ENCODE results near the gene ARVCF.

The ARVCF gene

DNA sequence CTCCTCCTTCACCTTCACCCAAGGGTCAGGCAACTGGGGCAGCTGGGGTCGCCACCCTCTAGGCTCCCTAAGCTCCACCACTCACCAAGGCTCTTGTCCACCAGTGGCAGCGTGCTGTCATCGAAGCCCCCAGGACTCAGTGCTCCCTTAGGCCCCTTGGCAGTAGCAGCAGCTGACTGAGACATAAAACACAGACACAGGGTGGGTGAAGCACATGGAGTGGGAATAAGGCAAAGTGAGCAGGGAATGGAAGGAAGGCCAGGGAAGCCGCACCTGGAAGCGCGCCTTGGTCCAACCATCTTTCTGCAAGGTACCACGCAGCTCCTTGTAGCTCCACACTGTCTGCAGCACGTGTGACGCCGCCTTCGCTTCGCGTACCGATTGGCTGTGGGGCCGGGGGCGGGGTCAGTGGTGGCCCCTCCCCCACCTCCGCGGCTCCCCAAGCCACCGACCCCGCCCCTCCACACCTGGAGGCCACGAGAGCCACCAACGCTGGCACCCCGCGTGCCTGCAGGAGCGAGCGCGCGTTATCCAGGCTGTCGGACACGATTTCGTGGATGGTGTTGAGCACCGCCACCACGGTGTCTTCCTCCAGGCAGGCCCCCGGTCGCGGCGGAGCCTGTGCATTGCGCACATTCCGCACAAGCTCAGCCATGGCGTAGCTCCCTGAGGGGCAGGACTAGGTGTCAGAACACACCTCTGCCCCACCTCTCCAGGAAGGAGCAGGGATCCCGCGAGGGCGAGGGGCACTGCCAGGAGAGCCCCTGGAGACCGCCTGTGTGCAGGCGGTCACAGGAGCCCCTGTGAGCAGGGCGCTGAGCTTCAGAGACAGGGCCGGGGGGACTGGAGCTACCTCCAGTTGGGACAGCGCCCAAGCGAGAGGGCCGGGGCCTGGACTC is 43.7 kb downstream of the ARVCF start:
- Histone ChIP-seq H3K4me1 (ENCODE audit: control insufficient read depth in 2 of 2, insufficient read depth in 2 of 2, low read length in 2 of 2) (peaks cover 0 to 3% of the 10 kb centered on the region in 2 donors), H3K27me3 (ENCODE audit: control insufficient read depth in 2 of 2, insufficient read depth in 2 of 2, low read length in 2 of 2) (no peaks in the 10 kb centered on the region), H3K36me3 (ENCODE audit: control insufficient read depth in 2 of 2, insufficient read depth in 2 of 2, low read length in 2 of 2) (peaks cover 5 to 9% of the 10 kb centered on the region in 2 donors), H3K4me3 (ENCODE audit: low read length in 2 of 2) (no peak overlapping the region), H3K9me3 (ENCODE audit: control insufficient read depth in 2 of 2, low read length in 2 of 2) (no peaks in the 10 kb centered on the region), H3K9ac (ENCODE audit: low read depth in 1 of 2, low read length in 2 of 2) (no peak overlapping the region), H3K27ac (ENCODE audit: low read depth in 2 of 2, low read length in 2 of 2) (no peak overlapping the region)

DNA sequence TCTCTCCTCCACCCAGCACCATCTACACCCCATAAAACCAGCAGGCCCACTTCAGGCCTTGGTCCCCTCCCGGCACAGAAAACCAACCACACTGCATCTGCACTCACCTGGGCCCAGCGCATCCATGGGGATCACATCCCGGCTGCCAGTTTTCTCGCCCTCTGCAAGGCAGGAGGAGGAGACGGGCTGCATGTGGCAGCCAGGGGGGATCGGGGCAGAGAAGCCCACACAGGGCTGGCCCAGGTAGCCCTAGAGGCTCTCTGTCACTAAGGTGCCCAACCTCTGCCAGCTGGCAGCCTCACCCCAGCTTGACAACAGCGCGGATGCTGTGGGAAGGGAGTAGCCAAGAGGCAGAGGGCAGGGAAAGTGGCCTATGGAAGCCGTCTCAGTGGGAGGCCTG is 44.4 kb downstream of the ARVCF start:
- H3K9ac ChIP-seq (ENCODE audit: low read depth in 1 of 2, low read length in 2 of 2): no peak overlapping the region

DNA sequence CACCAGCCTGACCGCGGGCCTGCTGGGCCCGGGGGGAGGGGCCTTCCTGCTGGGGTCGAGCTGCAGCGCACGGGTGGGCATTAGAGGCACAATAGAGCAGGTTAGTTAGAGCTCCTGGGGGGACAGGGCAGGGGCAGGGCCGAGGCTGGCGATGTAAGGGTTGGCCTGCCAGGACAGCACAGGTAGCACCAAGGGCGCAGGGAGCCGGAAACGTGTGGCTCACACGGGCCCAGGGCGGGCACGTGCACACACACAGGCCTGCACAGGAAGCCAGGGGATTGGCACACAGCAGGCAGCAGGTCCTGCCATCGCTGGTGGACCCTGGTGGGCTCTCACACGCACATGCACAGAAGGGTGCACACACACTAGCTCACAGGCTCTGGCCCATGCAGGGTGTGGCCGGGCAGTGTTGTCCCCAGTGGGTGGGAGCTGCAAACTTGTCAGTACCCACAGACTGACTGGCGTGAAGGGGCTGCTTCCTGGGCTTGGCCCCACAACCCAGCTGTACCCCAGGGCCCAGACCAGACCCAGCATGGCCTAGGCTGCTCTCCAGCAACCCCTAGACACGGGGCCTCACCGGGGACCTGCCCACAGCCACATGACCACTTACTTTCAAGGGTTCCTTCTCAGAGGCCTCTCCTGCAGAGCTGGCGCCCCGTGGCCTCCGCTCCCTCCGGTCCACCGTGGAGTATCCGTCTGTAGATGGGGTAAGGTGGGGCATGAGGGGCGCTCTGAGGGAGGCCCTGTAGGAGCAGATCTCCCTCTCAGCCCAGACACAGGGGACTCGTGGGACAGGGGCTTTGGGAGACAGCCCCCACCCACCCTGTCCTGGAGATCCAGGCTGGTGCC is 45.1 kb downstream of the ARVCF start:
- H3K27me3 ChIP-seq (ENCODE audit: control insufficient read depth in 2 of 2, insufficient read depth in 2 of 2, low read length in 2 of 2): no peaks in the 10 kb centered on the region
- no peak overlapping the region for H3K9ac ChIP-seq (ENCODE audit: low read depth in 1 of 2, low read length in 2 of 2)
- no peak overlapping the region for H3K4me3 ChIP-seq (ENCODE audit: low read length in 2 of 2)
- no peak overlapping the region for H3K27ac ChIP-seq (ENCODE audit: low read depth in 2 of 2, low read length in 2 of 2)
- peaks cover 0 to 3% of the 10 kb centered on the region in 2 donors for H3K4me1 ChIP-seq (ENCODE audit: control insufficient read depth in 2 of 2, insufficient read depth in 2 of 2, low read length in 2 of 2)
- peaks cover 9 to 11% of the 10 kb centered on the region in 2 donors for H3K36me3 ChIP-seq (ENCODE audit: control insufficient read depth in 2 of 2, insufficient read depth in 2 of 2, low read length in 2 of 2)
- H3K9me3 ChIP-seq (ENCODE audit: control insufficient read depth in 2 of 2, low read length in 2 of 2): no peaks in the 10 kb centered on the region

More for the DNA sequence above, 44.4 kb downstream of the ARVCF start:
- Histone ChIP-seq H3K9me3 (ENCODE audit: control insufficient read depth in 2 of 2, low read length in 2 of 2) (no peaks in the 10 kb centered on the region), H3K27me3 (ENCODE audit: control insufficient read depth in 2 of 2, insufficient read depth in 2 of 2, low read length in 2 of 2) (no peaks in the 10 kb centered on the region), H3K4me3 (ENCODE audit: low read length in 2 of 2) (no peak overlapping the region), H3K4me1 (ENCODE audit: control insufficient read depth in 2 of 2, insufficient read depth in 2 of 2, low read length in 2 of 2) (peaks cover 0 to 3% of the 10 kb centered on the region in 2 donors), H3K27ac (ENCODE audit: low read depth in 2 of 2, low read length in 2 of 2) (no peak overlapping the region), H3K36me3 (ENCODE audit: control insufficient read depth in 2 of 2, insufficient read depth in 2 of 2, low read length in 2 of 2) (peaks cover 8 to 9% of the 10 kb centered on the region in 2 donors)

- Histone ChIP-seq H3K4me3 (ENCODE audit: low read length in 2 of 2) (no peak overlapping the region), H3K27ac (ENCODE audit: low read depth in 2 of 2, low read length in 2 of 2) (no peak overlapping the region), H3K27me3 (ENCODE audit: control insufficient read depth in 2 of 2, insufficient read depth in 2 of 2, low read length in 2 of 2) (no peaks in the 10 kb centered on the region), H3K36me3 (ENCODE audit: control insufficient read depth in 2 of 2, insufficient read depth in 2 of 2, low read length in 2 of 2) (peaks cover 9 to 11% of the 10 kb centered on the region in 2 donors), H3K9ac (ENCODE audit: low read depth in 1 of 2, low read length in 2 of 2) (no peak overlapping the region), H3K4me1 (ENCODE audit: control insufficient read depth in 2 of 2, insufficient read depth in 2 of 2, low read length in 2 of 2) (peaks cover 0 to 3% of the 10 kb centered on the region in 2 donors), H3K9me3 (ENCODE audit: control insufficient read depth in 2 of 2, low read length in 2 of 2) (no peaks in the 10 kb centered on the region)
Measured at GRCh38 chr22:19970479-19971275, 45.9 kb downstream of the ARVCF start.

- Histone ChIP-seq H3K9ac (ENCODE audit: low read depth in 1 of 2, low read length in 2 of 2) (no peak overlapping the region), H3K4me1 (ENCODE audit: control insufficient read depth in 2 of 2, insufficient read depth in 2 of 2, low read length in 2 of 2) (peaks cover 0 to 3% of the 10 kb centered on the region in 2 donors), H3K9me3 (ENCODE audit: control insufficient read depth in 2 of 2, low read length in 2 of 2) (no peaks in the 10 kb centered on the region), H3K27ac (ENCODE audit: low read depth in 2 of 2, low read length in 2 of 2) (no peak overlapping the region), H3K4me3 (ENCODE audit: low read length in 2 of 2) (no peak overlapping the region), H3K36me3 (ENCODE audit: control insufficient read depth in 2 of 2, insufficient read depth in 2 of 2, low read length in 2 of 2) (peaks cover 9 to 12% of the 10 kb centered on the region in 2 donors), H3K27me3 (ENCODE audit: control insufficient read depth in 2 of 2, insufficient read depth in 2 of 2, low read length in 2 of 2) (no peaks in the 10 kb centered on the region)
Measured at GRCh38 chr22:19970031-19970478, 46.6 kb downstream of the ARVCF start.

GRCh38 chr22:19969141-19969928 is 47.3 kb downstream of the ARVCF start:
- Histone ChIP-seq H3K9me3 (ENCODE audit: control insufficient read depth in 2 of 2, low read length in 2 of 2) (no peaks in the 10 kb centered on the region), H3K36me3 (ENCODE audit: control insufficient read depth in 2 of 2, insufficient read depth in 2 of 2, low read length in 2 of 2) (peaks cover 14 to 15% of the 10 kb centered on the region in 2 donors), H3K4me3 (ENCODE audit: low read length in 2 of 2) (no peak overlapping the region), H3K9ac (ENCODE audit: low read depth in 1 of 2, low read length in 2 of 2) (no peak overlapping the region), H3K27ac (ENCODE audit: low read depth in 2 of 2, low read length in 2 of 2) (no peak overlapping the region), H3K27me3 (ENCODE audit: control insufficient read depth in 2 of 2, insufficient read depth in 2 of 2, low read length in 2 of 2) (no peaks in the 10 kb centered on the region), H3K4me1 (ENCODE audit: control insufficient read depth in 2 of 2, insufficient read depth in 2 of 2, low read length in 2 of 2) (peaks cover 0 to 3% of the 10 kb centered on the region in 2 donors)

DNA sequence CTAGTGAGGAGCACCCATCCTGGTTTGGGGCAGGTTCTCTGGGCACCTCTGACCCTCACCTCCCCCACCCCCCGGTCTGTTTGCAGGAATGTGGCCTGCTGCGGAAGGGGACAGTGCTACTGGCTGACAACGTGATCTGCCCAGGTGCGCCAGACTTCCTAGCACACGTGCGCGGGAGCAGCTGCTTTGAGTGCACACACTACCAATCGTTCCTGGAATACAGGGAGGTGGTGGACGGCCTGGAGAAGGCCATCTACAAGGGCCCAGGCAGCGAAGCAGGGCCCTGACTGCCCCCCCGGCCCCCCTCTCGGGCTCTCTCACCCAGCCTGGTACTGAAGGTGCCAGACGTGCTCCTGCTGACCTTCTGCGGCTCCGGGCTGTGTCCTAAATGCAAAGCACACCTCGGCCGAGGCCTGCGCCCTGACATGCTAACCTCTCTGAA is 48.2 kb downstream of the ARVCF start:
- no peak overlapping the region for H3K4me3 ChIP-seq (ENCODE audit: low read length in 2 of 2)
- peaks cover 5 to 10% of the 10 kb centered on the region in 2 donors for H3K4me1 ChIP-seq (ENCODE audit: control insufficient read depth in 2 of 2, insufficient read depth in 2 of 2, low read length in 2 of 2)
- H3K9ac ChIP-seq (ENCODE audit: low read depth in 1 of 2, low read length in 2 of 2): no peak overlapping the region
- no peaks in the 10 kb centered on the region for H3K27me3 ChIP-seq (ENCODE audit: control insufficient read depth in 2 of 2, insufficient read depth in 2 of 2, low read length in 2 of 2)
- peaks cover 14 to 21% of the 10 kb centered on the region in 2 donors for H3K36me3 ChIP-seq (ENCODE audit: control insufficient read depth in 2 of 2, insufficient read depth in 2 of 2, low read length in 2 of 2)
- H3K9me3 ChIP-seq (ENCODE audit: control insufficient read depth in 2 of 2, low read length in 2 of 2): no peaks in the 10 kb centered on the region
- H3K27ac ChIP-seq (ENCODE audit: low read depth in 2 of 2, low read length in 2 of 2): no peak overlapping the region

- Histone ChIP-seq H3K36me3 (ENCODE audit: control insufficient read depth in 2 of 2, insufficient read depth in 2 of 2, low read length in 2 of 2) (peaks cover 14 to 21% of the 10 kb centered on the region in 2 donors), H3K4me3 (ENCODE audit: low read length in 2 of 2) (no peak overlapping the region), H3K27me3 (ENCODE audit: control insufficient read depth in 2 of 2, insufficient read depth in 2 of 2, low read length in 2 of 2) (no peaks in the 10 kb centered on the region), H3K9me3 (ENCODE audit: control insufficient read depth in 2 of 2, low read length in 2 of 2) (no peaks in the 10 kb centered on the region), H3K4me1 (ENCODE audit: control insufficient read depth in 2 of 2, insufficient read depth in 2 of 2, low read length in 2 of 2) (peaks cover 7 to 12% of the 10 kb centered on the region in 2 donors), H3K27ac (ENCODE audit: low read depth in 2 of 2, low read length in 2 of 2) (no peak overlapping the region), H3K9ac (ENCODE audit: low read depth in 1 of 2, low read length in 2 of 2) (no peak overlapping the region)
Measured at GRCh38 chr22:19967850-19968449, 48.7 kb downstream of the ARVCF start.

Data from mucosa of rectum (tissue), 2 donors.